ENCODE measurements around the gene RAB44.

The RAB44 gene

DNA sequence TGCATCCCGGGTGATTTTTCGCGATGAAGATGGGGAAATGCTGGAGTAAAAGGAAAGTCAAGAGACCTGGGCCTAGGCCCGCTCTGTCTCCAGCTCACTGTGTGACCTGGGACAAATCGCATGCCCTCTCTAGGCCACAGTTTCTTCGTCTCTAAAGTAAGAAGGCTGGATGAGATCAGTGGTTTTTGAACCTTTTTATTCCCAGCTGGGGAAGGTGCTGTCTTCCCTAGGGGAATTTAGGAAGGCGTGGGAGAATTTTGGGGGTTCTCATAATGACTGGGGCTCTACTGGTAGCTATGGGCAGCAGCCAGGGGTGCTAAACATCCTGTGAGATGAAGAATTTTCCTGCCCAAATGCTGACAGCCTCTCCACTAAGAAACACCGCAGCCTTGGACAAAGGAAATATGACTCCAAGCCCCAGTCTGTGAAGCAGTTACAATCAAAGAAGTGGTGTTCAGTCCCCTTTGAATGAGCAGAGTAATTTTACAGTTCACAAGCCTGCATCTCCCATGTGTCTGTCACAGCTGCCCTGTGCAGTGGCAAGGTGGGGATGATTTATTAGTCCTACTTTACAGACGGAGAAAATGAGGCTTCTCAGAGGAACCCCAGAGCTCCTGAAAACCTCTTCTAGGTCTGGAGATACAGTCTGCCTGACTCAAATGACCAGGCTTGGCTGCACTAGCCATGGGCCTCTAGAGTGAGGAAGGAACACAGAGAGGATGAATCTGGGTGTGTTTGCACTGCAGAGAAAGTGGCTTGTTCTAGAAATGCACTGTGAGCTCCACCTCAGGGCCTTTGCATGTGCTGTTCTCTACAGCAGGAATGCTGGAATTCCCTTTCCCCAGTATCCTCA, 57.2 kb downstream of the RAB44 start:
- DNase-seq: no peak

GRCh38 chr6:36755435-36756348, 58.1 kb downstream of the RAB44 start:
- DNase-seq: no peak

DNA sequence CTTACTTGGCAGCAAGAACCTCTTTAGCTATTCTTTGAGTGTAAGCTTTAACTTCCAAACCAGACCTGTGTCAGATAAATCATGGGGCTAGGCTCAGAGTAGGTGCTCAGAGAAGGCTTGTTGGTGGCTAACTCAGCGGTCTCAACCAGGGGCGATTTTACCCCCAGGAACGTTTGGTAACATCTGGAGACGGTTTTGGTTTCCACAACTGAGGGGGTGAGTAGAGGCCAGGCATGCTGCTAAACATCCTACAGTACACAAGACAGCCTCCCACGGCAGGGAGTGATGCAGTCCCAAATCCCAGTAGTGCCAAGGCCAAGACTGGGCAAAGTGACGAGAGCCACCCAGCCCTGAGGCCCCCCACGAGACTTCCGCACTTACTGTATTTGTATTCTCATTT, 59.2 kb downstream of the RAB44 start:
- no peak for DNase-seq

- DNase-seq: no peak
Observed at GRCh38 chr6:36757206-36757605, 59.6 kb downstream of the RAB44 start.

DNA sequence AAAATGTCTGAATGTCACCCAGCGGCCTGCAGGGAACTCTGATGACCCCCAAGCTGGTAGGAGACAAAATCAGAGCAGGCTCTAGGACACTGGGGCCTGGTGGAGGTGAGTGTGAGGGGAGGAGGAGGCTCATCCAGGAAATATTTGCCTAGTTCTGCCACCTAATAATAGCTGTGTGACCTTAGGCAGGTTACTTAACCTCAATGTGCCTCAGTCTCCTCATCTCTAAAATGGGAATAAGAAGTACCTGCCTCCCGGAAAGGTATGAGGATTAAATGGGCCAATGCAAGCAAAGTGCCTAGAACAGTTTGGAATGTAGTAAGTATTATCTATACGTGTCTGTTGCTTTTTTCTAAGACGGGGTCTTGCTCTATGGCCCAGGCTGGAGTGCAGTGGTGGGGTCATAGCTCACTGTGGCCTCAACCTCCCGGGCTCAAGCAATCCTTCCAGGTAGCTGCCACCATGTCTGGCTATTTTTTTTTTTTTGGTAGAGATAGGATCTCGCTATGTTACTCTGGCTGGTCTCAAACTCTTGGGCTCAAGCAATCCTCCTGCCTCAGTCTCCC, 60.4 kb downstream of the RAB44 start:
- DNase-seq: no peak

DNA sequence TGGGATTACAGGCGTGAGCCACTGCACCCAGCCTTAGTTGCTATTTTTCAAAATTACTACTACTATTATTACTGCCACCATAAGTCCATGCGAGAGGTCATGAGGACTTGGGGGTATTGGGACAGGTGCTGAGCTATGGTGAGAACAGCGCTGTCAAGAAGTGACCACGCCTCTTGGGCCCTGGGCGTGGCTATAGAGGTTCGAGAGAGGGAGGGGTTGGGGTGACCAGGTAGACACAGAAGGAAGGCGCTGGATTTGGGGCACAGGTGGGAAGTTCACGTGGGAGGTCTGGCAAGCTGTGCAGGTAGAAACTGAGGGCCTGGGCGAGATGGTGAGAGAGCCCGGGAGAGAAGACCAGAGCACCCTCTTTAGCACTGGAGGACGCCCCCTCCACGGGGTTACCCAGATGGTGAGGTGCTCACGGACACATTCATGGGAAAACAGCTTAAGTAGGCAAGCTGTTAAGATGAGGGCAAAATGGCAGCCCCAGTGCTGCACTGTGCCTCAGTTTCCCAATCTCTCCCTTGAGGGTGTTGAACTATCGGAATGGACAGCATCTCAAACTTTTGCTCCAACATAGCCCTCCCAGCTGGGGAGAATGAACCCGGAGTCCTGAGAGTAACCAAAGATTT, 61.0 kb downstream of the RAB44 start:
- DNase-seq: no peak

- DNase-seq: peak; percentile 75
Observed at GRCh38 chr6:36759148-36759759, 61.6 kb downstream of the RAB44 start.

- DNase-seq: no peak
Observed at GRCh38 chr6:36760685-36761435, 63.2 kb downstream of the RAB44 start.

GRCh38 chr6:36762123-36762522, 64.5 kb downstream of the RAB44 start:
- no peak for DNase-seq

GRCh38 chr6:36765190-36765589, 67.6 kb downstream of the RAB44 start:
- DNase-seq: no peak

DNA sequence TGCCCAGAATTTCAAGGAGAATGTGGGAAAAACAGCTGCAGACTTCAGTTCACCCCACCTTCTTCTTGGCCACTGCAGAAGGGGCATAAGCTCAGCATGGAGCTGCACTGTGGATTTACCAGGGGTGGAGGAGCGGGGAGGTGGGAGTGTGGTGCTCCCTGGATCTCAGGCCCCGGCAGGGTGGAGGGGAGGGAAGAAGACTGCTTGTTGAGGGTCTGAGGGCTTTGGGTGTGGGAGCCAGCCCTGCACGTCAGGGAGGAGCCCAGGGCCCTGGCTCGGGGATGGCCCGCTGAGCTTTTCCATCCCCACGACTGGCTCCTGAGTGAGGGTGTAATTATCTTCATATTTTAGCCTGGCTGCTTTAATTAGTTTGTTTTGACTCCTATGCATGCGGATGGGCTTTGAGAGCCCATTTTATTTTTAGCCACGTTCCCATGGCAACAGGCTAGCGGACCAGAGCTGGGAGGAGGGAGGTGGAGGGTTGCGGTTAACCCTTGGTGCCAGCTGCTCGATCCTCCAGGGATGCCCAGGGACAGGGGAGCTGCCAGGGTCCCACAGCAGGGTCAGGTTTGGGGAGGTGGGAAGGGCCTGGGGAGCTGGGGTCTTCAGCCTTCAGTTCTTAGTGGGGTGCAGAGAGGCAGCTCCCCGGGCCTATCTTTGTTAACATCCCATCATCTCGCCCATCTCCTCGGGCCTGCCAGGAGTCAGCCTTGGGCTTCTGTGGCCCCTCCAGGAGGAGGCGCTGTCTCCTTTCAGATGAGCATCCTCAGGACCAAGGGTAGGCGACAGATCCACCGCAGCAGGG, 68.2 kb downstream of the RAB44 start:
- DNase-seq: peak; percentile 79

- no peak for DNase-seq
Observed at GRCh38 chr6:36766399-36766945, 68.8 kb downstream of the RAB44 start.

DNA sequence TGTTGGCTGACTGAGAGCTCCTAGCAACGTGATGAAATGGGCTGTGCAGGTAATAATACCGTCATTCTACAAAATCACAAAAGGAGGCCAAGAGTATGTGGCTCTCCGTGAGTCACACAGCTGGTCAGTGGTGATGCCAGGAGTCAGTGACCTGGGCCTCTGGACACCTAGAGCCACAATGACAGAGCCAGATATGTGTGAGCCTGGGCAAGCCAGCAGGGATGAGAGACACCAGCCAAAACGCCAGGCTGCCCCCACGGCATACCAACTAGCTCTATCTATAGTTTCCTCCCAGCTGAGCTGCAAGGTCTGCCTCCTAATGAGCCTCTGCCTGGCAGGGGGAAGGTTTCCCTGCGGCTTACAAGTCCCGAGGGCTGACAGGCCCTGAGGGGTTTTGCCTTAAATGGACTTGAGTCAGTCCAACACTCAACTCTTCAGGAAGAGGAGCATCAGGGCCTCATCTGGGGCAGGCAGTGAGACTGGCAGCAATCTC, 71.6 kb downstream of the RAB44 start:
- DNase-seq: no peak

DNA sequence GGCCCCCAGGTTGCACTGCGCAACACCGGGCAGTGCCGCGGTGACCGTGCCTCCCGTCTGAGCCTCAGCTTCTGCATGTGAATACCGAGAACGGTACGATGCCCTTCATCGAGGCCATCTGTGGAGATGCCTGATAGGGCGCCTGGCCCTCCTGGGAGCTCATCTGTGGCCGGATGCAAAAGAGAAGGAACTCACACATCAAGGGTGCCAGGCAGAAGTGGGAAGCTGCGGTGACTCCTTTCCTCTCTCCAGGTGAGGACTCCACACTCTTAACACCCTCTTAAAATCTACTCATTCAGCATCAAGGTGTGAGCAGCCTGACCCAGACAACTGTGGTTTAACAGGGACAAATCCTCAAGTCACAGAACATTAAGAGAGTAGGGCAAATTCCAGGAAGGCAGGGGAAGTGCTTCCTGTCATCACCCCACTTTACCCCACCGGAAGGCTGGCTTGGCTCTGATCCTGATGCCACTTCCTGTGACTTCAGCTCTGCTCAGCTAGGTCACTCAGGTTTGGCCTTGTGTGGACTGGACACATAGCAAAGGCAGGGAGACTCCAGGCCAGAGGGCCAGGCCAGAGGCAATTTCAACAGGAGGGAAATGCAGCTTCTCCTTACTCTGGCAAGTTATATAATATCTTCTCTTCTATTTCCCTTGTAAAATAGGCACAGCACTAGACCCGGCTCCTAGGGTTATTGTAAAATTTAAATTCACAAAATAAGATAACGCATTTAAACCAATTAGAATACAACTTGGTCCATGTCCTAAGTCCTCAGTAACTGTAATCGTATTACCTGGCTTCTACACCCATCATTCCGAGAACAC, 72.3 kb downstream of the RAB44 start:
- no peak for DNase-seq

DNA sequence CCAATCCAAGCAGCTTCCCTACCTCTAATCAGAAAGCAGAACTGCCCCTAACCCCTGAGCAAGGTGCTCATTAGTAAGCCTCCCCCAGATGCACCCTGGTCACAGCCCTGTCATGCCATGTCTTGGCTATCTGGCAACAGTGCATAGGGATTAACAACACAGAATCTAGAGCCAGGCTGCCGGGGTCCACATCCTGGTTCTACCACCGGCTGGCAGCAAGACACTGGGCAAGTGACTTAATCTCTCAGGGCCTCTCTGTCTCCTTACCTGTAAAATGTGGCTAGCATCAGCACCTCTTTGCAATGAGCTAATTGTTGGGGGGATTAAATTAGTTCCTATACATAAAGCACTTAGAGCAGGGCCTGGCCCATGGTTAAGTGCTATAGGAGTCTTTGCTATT, 73.5 kb downstream of the RAB44 start:
- DNase-seq: no peak

DNA sequence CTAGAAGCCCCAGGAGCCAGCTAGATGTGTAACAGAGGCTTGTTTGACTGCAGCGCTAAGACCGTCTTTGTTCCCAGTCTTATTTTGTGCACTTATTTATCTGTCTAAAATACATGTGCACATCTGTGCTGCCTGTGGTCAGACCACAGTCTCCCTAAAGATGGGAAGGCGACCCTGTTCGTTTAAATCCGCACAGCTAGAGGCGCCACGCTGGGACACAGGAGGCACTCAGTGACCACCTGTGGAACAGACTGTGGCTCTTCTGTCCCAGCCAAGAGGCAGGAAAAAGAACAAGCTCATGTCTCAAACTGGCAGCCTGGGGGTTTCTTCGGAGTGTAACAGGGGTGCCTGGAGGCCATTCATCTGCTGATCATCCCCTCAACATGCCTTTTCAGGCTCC, 74.8 kb downstream of the RAB44 start:
- no peak for DNase-seq

GRCh38 chr6:36774331-36774730, 76.7 kb downstream of the RAB44 start:
- DNase-seq: no peak

DNA sequence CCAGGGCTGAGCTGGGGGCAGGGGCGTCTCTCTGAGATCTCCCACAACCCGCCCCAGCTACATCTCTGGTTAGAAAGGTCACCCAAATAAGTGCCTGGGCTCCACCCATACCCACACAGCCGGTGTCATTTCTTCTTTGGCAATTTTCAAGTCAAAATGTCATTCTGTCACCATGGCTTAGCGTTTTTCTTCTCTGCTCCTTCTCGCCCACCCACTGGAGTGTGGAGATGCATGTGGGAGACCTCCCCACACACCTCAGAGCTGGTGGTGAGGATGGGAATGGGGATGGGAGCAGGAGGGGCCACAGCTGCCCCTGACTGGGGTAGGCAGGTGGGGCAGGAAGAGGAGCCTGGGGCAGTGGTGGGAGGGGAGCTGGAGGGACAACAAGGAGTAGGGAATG, 78.5 kb downstream of the RAB44 start:
- DNase-seq: no peak

- DNase-seq: no peak
Observed at GRCh38 chr6:36777801-36778200, 80.2 kb downstream of the RAB44 start.

- DNase-seq: no peak
Observed at GRCh38 chr6:36779227-36779626, 81.6 kb downstream of the RAB44 start.
